Naive thymus-derived CD8-positive, alpha-beta T cell (primary cell): Measurements from ENCODE around the gene CDYL. TPM values are rescaled to one million over a fixed set of nuclear protein-coding genes. Genes with fewer than 3 reads are reported as not detected.
A peak's percentile ranks its signal among the peaks of the same experiment; 100 is the strongest.
"Not testable (repeated sequence)": the region's sequence is repeated elsewhere in the genome, so short reads cannot be mapped to it uniquely, and the experiment has no call there.

Experiments
- ATAC-seq, 2 donors: fragments of 150-1000 bp; cut with Tn5 transposase in 1 of 2; sonication (Bioruptor Pico), chemical (Tn5 transposase) in 1 of 2; 1 replicate in 1 of 2; 2 replicates in 1 of 2; pipeline ENCODE4 v1.10.0; 2021; ENCODE audit warnings: mild to moderate bottlenecking in 2 of 2, moderate library complexity in 2 of 2
- POLR2A ChIA-PET: fragments of 350-600 bp; sonication (Branson Sonifier 250); formaldehyde crosslinking; loops from one replicate; lab custom pipeline; 2021; ENCODE audit warnings: antibody characterized with exemption; lab: Charles Lee
- DNase-seq, 10 donors: peaks; one replicate each; pipeline versions ENCODE4 v3.0.0 to v3.0.0-alpha.2; 2020 to 2022
- H3K27ac Mint-ChIP-seq, 10 donors: one replicate each; pipeline ENCODE4 v1.8.0; 2020 to 2022; ENCODE audit warnings: mild to moderate bottlenecking in 10 of 10, mixed read lengths in 10 of 10, moderate library complexity in 4 of 10, inconsistent platforms in 1 of 10
- H3K27me3 Mint-ChIP-seq, 5 donors: one replicate each; pipeline ENCODE4 v1.8.0; 2021 to 2022; ENCODE audit warnings: mixed read lengths in 5 of 5
- H3K36me3 Mint-ChIP-seq, 3 donors: one replicate each; pipeline ENCODE4 v1.8.0; 2020 to 2022; ENCODE audit warnings: mixed read lengths in 3 of 3, mild to moderate bottlenecking in 2 of 3, inconsistent platforms in 1 of 3
- H3K4me1 Mint-ChIP-seq, 4 donors: one replicate each; pipeline ENCODE4 v1.8.0; 2021 to 2022; ENCODE audit warnings: mixed read lengths in 4 of 4
- H3K4me3 Mint-ChIP-seq, 10 donors: one replicate each; pipeline ENCODE4 v1.8.0; 2020 to 2022; ENCODE audit warnings: mild to moderate bottlenecking in 10 of 10, mixed read lengths in 10 of 10, moderate library complexity in 6 of 10, inconsistent platforms in 1 of 10
- H3K9me3 Mint-ChIP-seq, 9 donors: one replicate each; pipeline ENCODE4 v1.8.0; 2020 to 2022; ENCODE audit warnings: mixed read lengths in 9 of 9, mild to moderate bottlenecking in 3 of 9, inconsistent platforms in 1 of 9, moderate library complexity in 1 of 9
- polyA plus RNA-seq, 3 donors: library from polyadenylated mRNA; unstranded; fragments of 300-500 nt; fragmentation: Illumina TruSeq; gene quantifications; one replicate each; pipeline ENCODE4 v1.2.3, GENCODE V29; 2021
- total RNA-seq, 8 experiments: library from RNA in 2 of 8; stranded (reverse) in 2 of 8; gene quantifications; one replicate each; pipeline ENCODE4 v1.2.3 and lab custom pipeline; 2021 to 2026

The CDYL gene
- total and polyA plus RNA-seq, 5 experiments from 2014 or later, result 5.6 to 49.3 (median 6.1) TPM

DNA sequence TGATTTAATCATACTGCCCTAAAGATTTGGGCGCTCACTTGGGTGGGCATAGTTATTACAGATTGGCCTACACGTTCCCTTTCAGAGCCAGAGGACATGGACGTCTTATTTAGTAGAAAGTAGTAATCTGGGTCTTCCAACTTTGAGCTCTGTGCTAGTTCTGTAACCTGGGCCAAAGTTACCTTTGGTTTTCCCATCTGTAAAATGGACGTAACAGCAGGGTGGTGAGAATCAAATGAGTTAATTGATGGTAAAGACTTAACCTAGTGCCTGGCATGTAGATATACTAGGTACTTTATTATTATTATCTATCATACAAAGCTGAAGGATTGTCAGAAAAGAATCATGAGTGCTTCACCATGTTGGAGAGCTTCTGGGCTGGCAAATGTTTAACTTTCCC lies 74.8 kb downstream of the CDYL start:
- DNase-seq (no peak), ATAC-seq (no peak)
- Mint-ChIP-seq H3K36me3 (peaks cover 0 to 5% (median 5%) of the 10 kb centered on the region in 3 donors), H3K27ac (no peak overlapping the region), H3K4me1 (peaks cover 46 to 95% (median 83%) of the 10 kb centered on the region in 4 donors), H3K4me3 (no peak overlapping the region), H3K9me3 (no peaks in the 10 kb centered on the region), H3K27me3 (no peaks in the 10 kb centered on the region)
- POLR2A ChIA-PET, result no interaction called here

GRCh38 chr6:4852186-4852585 lies 76.0 kb downstream of the CDYL start:
- DNase-seq, POLR2A ChIA-PET, H3K36me3 Mint-ChIP-seq, H3K27me3 Mint-ChIP-seq, H3K9me3 Mint-ChIP-seq, ATAC-seq: not testable (repeated sequence)
- Mint-ChIP-seq H3K4me3 (peak overlapping the region in 1 of 10 donors; percentile 3), H3K4me1 (peaks cover 47 to 100% (median 86%) of the 10 kb centered on the region in 4 donors), H3K27ac (peak overlapping the region in 2 of 10 donors; percentile 65 to 77)

- Mint-ChIP-seq H3K4me3 (peak overlapping the region in 1 of 10 donors; percentile 11), H3K36me3 (peaks cover 0 to 8% (median 8%) of the 10 kb centered on the region in 3 donors), H3K4me1 (peaks cover 51 to 100% (median 87%) of the 10 kb centered on the region in 4 donors)
Measured at GRCh38 chr6:4852938-4853337, 76.7 kb downstream of the CDYL start.

DNA sequence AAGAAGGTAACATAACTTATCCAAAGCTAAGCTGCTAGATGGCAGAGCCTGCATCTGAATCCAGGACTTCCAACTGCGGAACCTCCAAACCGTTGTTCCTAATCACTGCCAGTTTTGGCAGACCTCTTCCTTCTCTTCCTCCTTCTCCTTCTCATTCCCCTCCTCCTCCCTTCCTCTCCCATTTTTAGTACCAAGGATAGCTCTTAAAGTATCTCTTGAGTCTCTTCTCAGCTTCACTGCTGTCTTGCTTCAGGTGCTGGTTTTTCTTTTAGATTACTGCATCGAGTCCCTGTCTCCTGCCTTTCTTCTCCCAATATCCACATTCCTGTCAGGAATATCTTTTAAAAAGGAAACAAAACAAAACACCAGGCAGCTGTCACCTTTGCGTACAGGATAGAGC lies 77.1 kb downstream of the CDYL start:
- DNase-seq (no peak), ATAC-seq (no peak)
- Mint-ChIP-seq H3K9me3 (no peaks in the 10 kb centered on the region), H3K4me1 (peaks cover 50 to 100% (median 86%) of the 10 kb centered on the region in 4 donors), H3K36me3 (peaks cover 0 to 9% (median 8%) of the 10 kb centered on the region in 3 donors), H3K4me3 (peak overlapping the region in 1 of 10 donors; percentile 46), H3K27ac (peak overlapping the region in 2 of 10 donors; percentile 5 to 77), H3K27me3 (no peaks in the 10 kb centered on the region)
- POLR2A ChIA-PET, result no interaction called here

More at GRCh38 chr6:4852938-4853337, 76.7 kb downstream of the CDYL start:
- Mint-ChIP-seq H3K9me3 (no peaks in the 10 kb centered on the region), H3K27ac (peak overlapping the region in 2 of 10 donors; percentile 15 to 77), H3K27me3 (no peaks in the 10 kb centered on the region)
- POLR2A ChIA-PET, result no interaction called here
- no peak for ATAC-seq
- no peak for DNase-seq

DNA sequence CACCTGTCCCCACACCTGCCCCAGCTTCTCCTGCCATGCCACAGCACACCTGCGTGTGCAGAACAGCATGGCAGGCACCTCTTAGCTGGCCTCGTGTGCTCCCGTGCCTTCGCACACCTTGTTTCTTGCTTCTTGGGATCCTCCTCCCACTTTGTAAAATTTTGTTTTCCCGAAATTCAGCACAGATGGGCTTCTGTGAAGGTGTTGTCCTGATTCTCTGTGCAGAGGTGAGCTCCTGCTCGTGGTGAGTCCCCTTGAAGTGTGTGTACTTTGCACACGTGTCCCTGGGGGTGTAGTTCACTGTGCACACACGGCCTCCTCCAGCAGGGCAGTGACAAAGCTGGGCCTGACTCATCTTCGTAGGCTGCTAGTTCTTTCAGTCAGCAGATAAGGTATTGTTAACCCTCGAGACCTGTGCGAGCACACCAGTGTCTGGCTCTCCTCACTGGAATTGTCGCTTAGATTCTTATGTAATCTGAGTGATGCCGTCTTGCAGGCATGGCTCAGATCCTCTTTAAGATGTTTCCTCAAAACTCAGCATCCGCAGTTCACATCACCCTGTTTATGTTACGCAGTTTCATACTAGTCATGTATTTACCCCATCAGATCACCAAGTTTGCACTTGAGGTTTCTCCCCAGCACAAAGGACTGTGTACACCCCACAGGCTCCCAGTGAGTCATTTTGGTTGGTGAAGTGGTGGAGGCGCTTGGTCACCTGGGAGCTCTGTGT lies 77.7 kb downstream of the CDYL start:
- Mint-ChIP-seq H3K4me3 (peak overlapping the region in 3 of 10 donors; percentile 21 to 46 (median 37)), H3K36me3 (peaks cover 0 to 11% (median 8%) of the 10 kb centered on the region in 3 donors), H3K4me1 (peaks cover 49 to 100% (median 86%) of the 10 kb centered on the region in 4 donors), H3K9me3 (no peaks in the 10 kb centered on the region), H3K27ac (peak overlapping the region in 5 of 10 donors; percentile 5 to 77 (median 35)), H3K27me3 (no peaks in the 10 kb centered on the region)
- DNase-seq (no peak), ATAC-seq (no peak)
- POLR2A ChIA-PET, result no interaction called here

GRCh38 chr6:4856785-4857184 lies 80.6 kb downstream of the CDYL start:
- H3K27ac Mint-ChIP-seq, result peak overlapping the region in 1 of 10 donors; percentile 54
- peaks cover 0 to 2% (median 0%) of the 10 kb centered on the region in 9 donors for H3K9me3 Mint-ChIP-seq
- no peaks in the 10 kb centered on the region for H3K27me3 Mint-ChIP-seq
- DNase-seq (no peak), ATAC-seq (no peak)
- peaks cover 44 to 94% (median 80%) of the 10 kb centered on the region in 4 donors for H3K4me1 Mint-ChIP-seq
- H3K36me3 Mint-ChIP-seq, result peaks cover 4 to 17% (median 12%) of the 10 kb centered on the region in 3 donors
- H3K4me3 Mint-ChIP-seq, result peak overlapping the region in 1 of 10 donors; percentile 29
- POLR2A ChIA-PET, result no interaction called here

DNA sequence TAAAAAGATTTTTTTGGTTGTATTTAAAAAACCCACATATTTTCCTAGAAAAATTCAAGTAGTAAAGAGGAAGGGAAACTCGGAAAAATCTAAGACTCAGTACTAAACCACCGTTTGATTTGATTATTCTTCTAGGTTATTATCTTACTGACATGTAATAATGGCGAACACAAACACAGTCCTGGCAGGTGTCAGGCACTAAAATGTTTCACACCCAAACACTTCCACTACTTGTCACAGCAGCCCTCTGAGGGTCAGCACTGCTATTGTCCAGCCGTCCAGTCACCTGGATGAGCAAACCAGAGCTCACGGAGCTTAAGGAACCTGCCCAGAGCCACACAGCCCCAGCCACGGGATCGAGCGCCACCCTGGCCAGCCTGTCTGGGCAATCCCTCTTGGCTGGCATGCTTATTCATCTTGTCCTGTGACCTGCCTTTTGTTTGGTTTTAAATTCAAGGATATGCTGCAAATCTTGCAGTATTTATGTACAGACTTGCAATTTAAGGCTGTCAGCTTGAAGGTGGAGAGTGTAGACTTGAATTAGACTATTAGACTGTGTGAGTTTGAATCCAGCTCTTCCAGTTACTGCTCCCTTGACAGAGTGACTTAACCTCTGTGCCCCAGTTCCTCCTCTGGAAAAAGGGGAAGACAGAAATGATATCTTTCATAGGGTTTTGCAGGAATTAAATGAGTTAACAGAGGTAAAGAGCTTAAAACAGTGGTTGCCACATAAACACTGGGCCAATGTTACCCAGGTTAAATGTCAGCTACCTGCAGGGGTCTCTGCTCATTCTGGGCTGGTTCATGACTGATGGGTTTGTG lies 82.2 kb downstream of the CDYL start:
- no peak for ATAC-seq
- Mint-ChIP-seq H3K4me3 (no peak overlapping the region), H3K9me3 (peaks cover 0 to 14% (median 3%) of the 10 kb centered on the region in 9 donors), H3K36me3 (peaks cover 12 to 17% (median 16%) of the 10 kb centered on the region in 3 donors), H3K4me1 (peaks cover 32 to 83% (median 70%) of the 10 kb centered on the region in 4 donors), H3K27ac (peak overlapping the region in 6 of 10 donors; percentile 2 to 80 (median 73)), H3K27me3 (no peaks in the 10 kb centered on the region)
- DNase-seq, result no peak
- POLR2A ChIA-PET, result interaction anchor here (0.6 kb wide), 1 partner anchor 173 kb away, joined by 5 read pairs; no protein-coding TSS in a partner anchor

GRCh38 chr6:4860387-4860786 lies 84.2 kb downstream of the CDYL start:
- Mint-ChIP-seq H3K4me1 (peaks cover 22 to 63% (median 62%) of the 10 kb centered on the region in 4 donors), H3K27ac (no peak overlapping the region), H3K36me3 (peaks cover 29 to 36% (median 32%) of the 10 kb centered on the region in 3 donors), H3K4me3 (no peak overlapping the region), H3K27me3 (no peaks in the 10 kb centered on the region), H3K9me3 (peaks cover 6 to 34% (median 21%) of the 10 kb centered on the region in 9 donors)
- POLR2A ChIA-PET, result no interaction called here
- ATAC-seq, result no peak
- no peak for DNase-seq

GRCh38 chr6:4861564-4861963 lies 85.4 kb downstream of the CDYL start:
- DNase-seq, result no peak
- POLR2A ChIA-PET, result no interaction called here
- Mint-ChIP-seq H3K27ac (peak overlapping the region in 4 of 10 donors; percentile 19 to 73 (median 62)), H3K9me3 (peaks cover 9 to 44% (median 30%) of the 10 kb centered on the region in 9 donors), H3K4me1 (peaks cover 17 to 54% (median 51%) of the 10 kb centered on the region in 4 donors), H3K4me3 (no peak overlapping the region), H3K27me3 (no peaks in the 10 kb centered on the region), H3K36me3 (peaks cover 30 to 47% (median 34%) of the 10 kb centered on the region in 3 donors)
- no peak for ATAC-seq

- POLR2A ChIA-PET, result interaction anchor here (1.0 kb wide), 1 partner anchor 88 kb away, joined by 5 read pairs; the partner anchor contains the start of gene CDYL
- Mint-ChIP-seq H3K27me3 (no peaks in the 10 kb centered on the region), H3K36me3 (peaks cover 41 to 70% (median 42%) of the 10 kb centered on the region in 3 donors), H3K27ac (no peak overlapping the region), H3K9me3 (peaks cover 13 to 74% (median 50%) of the 10 kb centered on the region in 9 donors), H3K4me1 (peaks cover 6 to 29% (median 24%) of the 10 kb centered on the region in 4 donors), H3K4me3 (no peak overlapping the region)
- ATAC-seq (no peak), DNase-seq (no peak)
Measured at GRCh38 chr6:4864519-4864918, 88.3 kb downstream of the CDYL start.

DNA sequence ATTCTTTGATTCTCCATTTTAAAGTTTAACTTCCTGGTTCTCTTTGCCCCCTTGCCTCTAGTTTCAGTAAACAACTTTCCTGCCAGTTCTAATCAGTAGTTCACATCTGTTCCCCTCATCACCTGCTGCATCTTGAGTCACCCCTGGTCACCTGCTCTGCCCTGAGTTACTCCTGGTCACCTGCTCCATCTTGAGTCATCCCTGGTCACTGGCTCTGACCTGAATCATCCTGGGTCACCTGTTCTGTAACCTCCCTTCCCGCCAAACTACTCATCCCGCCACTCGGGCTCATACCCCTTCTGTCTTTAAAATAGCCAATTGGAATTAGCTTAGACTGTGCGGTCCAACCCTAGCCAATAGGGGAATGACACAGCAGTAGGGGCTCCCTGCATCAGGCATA lies 88.8 kb downstream of the CDYL start:
- Mint-ChIP-seq H3K9me3 (peaks cover 13 to 79% (median 52%) of the 10 kb centered on the region in 9 donors), H3K4me1 (peaks cover 6 to 32% (median 22%) of the 10 kb centered on the region in 4 donors), H3K36me3 (peaks cover 37 to 70% (median 42%) of the 10 kb centered on the region in 3 donors)
- H3K27me3 Mint-ChIP-seq, DNase-seq, H3K27ac Mint-ChIP-seq, ATAC-seq, H3K4me3 Mint-ChIP-seq: not testable (repeated sequence)
- POLR2A ChIA-PET, result interaction anchor here (1.0 kb wide), 1 partner anchor 88 kb away, joined by 5 read pairs; the partner anchor contains the start of gene CDYL

GRCh38 chr6:4870821-4871494 lies 94.8 kb downstream of the CDYL start:
- Mint-ChIP-seq H3K27me3 (no peaks in the 10 kb centered on the region), H3K36me3 (peaks cover 18 to 32% (median 20%) of the 10 kb centered on the region in 3 donors), H3K9me3 (peaks cover 5 to 40% (median 23%) of the 10 kb centered on the region in 9 donors), H3K4me3 (no peak overlapping the region), H3K27ac (peak overlapping the region in 1 of 10 donors; percentile 2), H3K4me1 (peaks cover 17 to 59% (median 44%) of the 10 kb centered on the region in 4 donors)
- ATAC-seq (no peak), DNase-seq (no peak)
- POLR2A ChIA-PET, result no interaction called here
